Lung (tissue), 12 donors: ENCODE results near the gene STRA6. TPM values are rescaled to one million over a fixed set of nuclear protein-coding genes. Genes with fewer than 3 reads are reported as not detected.

Experiments used
- ATAC-seq: fragments of 200-7000 bp; cut with Tn5 transposase; one replicate; pipeline ENCODE4 v1.9.1; 2020; ENCODE audit warnings: moderate number of reproducible peaks; ENCODE audit not compliant: insufficient read depth, low FRiP score
- DNase-seq, 3 donors: peaks; one replicate each; pipeline ENCODE4 v3.0.0-alpha.2; 2013 to 2017
- H3K27ac ChIP-seq, 2 donors: one replicate each; pipeline ENCODE4 v1.5.1; 2013; ENCODE audit warnings: mild to moderate bottlenecking in 2 of 2, moderate library complexity in 2 of 2, control low read depth in 1 of 2, inconsistent platforms in 1 of 2, low read depth in 1 of 2, low read length in 1 of 2
- H3K27me3 ChIP-seq, 3 donors: one replicate each; pipeline ENCODE4 v1.5.1; 2013; ENCODE audit warnings: low read length in 2 of 3; ENCODE audit not compliant: control insufficient read depth in 3 of 3, insufficient read depth in 3 of 3
- H3K36me3 ChIP-seq, 4 donors: one replicate each; pipeline ENCODE4 v1.5.1; 2013; ENCODE audit warnings: low read length in 4 of 4, mild to moderate bottlenecking in 1 of 4, moderate library complexity in 1 of 4; ENCODE audit not compliant: control insufficient read depth in 4 of 4, insufficient read depth in 4 of 4
- H3K4me1 ChIP-seq, 5 donors: one replicate each; pipeline ENCODE4 v1.5.1; 2013; ENCODE audit warnings: low read length in 5 of 5, mild to moderate bottlenecking in 2 of 5, moderate library complexity in 1 of 5; ENCODE audit not compliant: control insufficient read depth in 5 of 5, insufficient read depth in 5 of 5
- H3K4me3 ChIP-seq: one replicate; pipeline ENCODE4 v1.5.1; 2013; ENCODE audit warnings: mild to moderate bottlenecking, control low read depth, moderate library complexity
- H3K9ac ChIP-seq, 2 donors: one replicate each; pipeline ENCODE4 v1.5.1; 2013; ENCODE audit warnings: low read length in 2 of 2, control low read depth in 1 of 2; ENCODE audit not compliant: insufficient read depth in 1 of 2
- H3K9me3 ChIP-seq, 4 donors: one replicate each; pipeline ENCODE4 v1.5.1; 2013; ENCODE audit warnings: low read length in 3 of 4, mild to moderate bottlenecking in 1 of 4, moderate library complexity in 1 of 4; ENCODE audit not compliant: control insufficient read depth in 4 of 4, insufficient read depth in 3 of 4
- WGBS, 2 donors: extraction: QIAGEN DNeasy Blood & Tissue Kit; methylation state at CpG; one replicate each; pipeline ENCODE4 v1.1.7; 2013; 5-methylcytosine and 5-hydroxymethylcytosine counted together
- polyA plus RNA-seq, 2 donors: library from polyadenylated mRNA; stranded (reverse); fragments of 200-250 nt; gene quantifications; one replicate each; pipeline ENCODE4 v1.2.1, GENCODE V29; 2013
- total RNA-seq, 2 donors: library from RNA; depleted of rRNA in 1 of 2; stranded (reverse); fragments of >200 nt in 1 of 2; gene quantifications; one replicate each; pipeline ENCODE4 v1.2.1, GENCODE V29; 2014 to 2021
- TF ChIP-seq, protein P1 (sequence below): IDR thresholded peaks from 2 replicates; pipeline ENCODE4 v1.5.1; 2012; ENCODE audit warnings: mild to moderate bottlenecking; ENCODE audit errors: control extremely low read depth, extremely low read depth
- donor health status: control.
- donor health status: control.
- donor health status: Bipolar disorder and iron deficiency.
- donor health status: healthy.
- donor health status: DM: yes; HTN: yes; CAD: no.

The STRA6 gene
- total and polyA plus RNA-seq, 4 donors: 0.40 to 2.6 (median 0.78) TPM

DNA sequence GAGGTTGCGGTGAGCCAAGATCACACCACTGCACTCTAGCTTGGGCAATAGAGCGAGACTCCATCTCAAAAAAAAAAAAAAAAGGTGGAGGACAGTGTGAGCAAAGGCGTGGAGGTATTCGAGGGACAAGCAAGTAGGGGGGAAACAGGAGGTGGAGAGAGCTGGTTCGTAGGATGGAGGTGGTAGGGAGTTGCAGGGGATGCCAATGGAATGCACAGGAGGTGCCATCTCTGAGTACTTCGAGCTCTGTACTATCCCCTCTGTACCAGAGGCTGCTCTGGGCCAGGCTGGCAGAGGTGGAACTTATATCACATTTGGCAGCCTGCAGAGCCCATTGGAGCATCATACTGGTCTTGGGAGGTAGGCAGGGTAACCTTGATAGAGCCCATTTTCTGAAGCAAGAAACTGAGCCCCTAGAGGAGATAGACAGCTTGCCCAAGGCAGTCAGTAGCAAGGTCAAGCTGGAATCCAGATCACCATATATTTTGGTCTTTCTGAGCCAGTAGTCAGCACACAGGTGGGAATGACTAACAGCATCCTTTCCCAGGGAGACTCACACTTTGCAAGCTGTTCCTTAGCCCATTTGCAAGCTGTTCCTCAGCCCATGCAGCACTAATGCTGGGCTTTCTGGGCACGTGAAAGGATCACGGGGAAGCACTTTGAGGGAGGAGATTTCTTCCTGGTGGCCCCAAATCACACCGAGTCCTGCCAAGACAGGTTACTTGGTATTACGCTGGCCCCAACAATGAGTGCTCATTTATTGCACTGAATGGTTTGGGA is 24.4 kb upstream of the STRA6 start:
- Histone ChIP-seq H3K36me3 (no peaks in the 10 kb centered on the region), H3K9me3 (no peaks in the 10 kb centered on the region), H3K9ac (no peak overlapping the region), H3K4me3 (no peak overlapping the region), H3K27me3 (no peaks in the 10 kb centered on the region), H3K27ac (no peak overlapping the region), H3K4me1 (peaks cover 0 to 36% (median 10%) of the 10 kb centered on the region in 5 donors)
- 85 to 86% methylated on average over 10 of the region's 10 CpGs for WGBS, 2 donors
- DNase-seq (no peak), ATAC-seq (no peak)
- TF ChIP-seq, protein P1, sequence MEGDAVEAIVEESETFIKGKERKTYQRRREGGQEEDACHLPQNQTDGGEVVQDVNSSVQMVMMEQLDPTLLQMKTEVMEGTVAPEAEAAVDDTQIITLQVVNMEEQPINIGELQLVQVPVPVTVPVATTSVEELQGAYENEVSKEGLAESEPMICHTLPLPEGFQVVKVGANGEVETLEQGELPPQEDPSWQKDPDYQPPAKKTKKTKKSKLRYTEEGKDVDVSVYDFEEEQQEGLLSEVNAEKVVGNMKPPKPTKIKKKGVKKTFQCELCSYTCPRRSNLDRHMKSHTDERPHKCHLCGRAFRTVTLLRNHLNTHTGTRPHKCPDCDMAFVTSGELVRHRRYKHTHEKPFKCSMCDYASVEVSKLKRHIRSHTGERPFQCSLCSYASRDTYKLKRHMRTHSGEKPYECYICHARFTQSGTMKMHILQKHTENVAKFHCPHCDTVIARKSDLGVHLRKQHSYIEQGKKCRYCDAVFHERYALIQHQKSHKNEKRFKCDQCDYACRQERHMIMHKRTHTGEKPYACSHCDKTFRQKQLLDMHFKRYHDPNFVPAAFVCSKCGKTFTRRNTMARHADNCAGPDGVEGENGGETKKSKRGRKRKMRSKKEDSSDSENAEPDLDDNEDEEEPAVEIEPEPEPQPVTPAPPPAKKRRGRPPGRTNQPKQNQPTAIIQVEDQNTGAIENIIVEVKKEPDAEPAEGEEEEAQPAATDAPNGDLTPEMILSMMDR: no peak

DNA sequence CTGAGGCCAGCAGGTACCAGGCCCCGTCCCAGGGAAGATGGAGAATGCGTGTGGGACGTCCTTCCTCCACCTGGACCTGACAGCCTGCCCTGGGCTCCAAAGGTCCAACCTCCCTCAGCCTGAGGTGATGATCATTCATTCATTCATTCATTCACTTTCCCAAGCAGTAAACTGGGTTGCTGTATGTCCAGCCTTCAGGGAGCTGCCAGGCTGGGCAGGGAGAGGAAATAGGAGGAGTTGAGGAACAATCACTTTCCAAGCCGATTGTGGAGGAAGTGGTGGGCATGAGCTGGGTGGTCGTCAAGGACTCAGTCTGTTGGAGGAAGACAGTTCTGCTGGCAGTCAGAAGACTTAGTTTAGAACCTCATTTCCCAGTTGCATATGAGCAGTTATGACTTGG is 23.3 kb upstream of the STRA6 start:
- TF ChIP-seq, protein P1: no peak

DNA sequence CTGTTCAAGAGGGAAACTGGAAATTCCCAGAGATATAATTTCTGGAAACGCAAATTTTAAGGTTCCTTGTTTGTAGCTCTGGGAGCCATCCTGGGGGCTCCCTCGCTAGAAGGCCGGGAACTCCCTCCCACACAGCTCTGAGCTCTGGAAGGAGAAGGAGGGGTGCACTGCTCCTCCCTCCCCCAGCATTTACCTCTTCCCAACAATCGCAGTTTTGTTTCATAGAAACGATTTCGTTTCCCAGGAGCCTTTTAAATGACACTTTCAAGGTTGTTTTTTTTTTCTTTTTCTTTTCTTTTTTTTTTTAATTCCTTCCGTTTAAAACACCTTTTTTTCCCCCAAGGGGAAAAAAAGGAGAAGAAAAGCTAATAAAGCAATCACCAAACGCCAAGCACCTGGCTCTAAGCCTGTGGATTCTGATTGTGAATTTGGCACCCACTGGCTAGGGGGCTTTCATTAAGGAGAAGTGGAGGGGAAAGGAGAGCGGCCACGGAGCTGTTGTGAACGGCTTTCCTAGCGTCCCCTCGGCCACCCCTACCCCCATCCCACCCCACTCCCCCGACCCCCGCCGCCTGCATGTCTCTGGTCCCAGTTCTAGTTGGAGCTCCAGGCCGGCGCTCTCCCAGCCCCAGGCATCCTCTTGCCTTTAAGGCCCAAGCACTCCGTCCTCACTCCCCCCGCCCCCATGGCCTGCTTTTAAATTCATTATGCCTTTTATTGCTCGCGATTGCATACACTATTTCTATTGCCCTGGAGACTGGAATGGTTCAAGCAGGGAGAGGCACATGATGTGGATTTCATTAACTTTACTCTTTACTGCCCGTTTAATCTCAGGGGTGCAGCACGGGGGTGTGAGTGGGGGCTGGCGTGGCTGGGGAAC is 19.9 kb upstream of the STRA6 start:
- TF ChIP-seq, protein P1: no peak
- no peak overlapping the region for H3K9ac ChIP-seq
- peaks cover 0 to 26% (median 2%) of the 10 kb centered on the region in 5 donors for H3K4me1 ChIP-seq
- H3K27me3 ChIP-seq: peaks cover 0 to 3% (median 2%) of the 10 kb centered on the region in 3 donors
- H3K9me3 ChIP-seq: no peaks in the 10 kb centered on the region
- 47 to 56% methylated on average over 25 of the region's 25 CpGs for WGBS, 2 donors
- ATAC-seq (no peak), DNase-seq (peak in 2 of 3 donors; percentile 41 to 54)
- no peak overlapping the region for H3K27ac ChIP-seq
- H3K4me3 ChIP-seq: no peak overlapping the region
- H3K36me3 ChIP-seq: no peaks in the 10 kb centered on the region

More for the DNA sequence above, 23.3 kb upstream of the STRA6 start:
- WGBS, 2 donors: 63 to 69% methylated on average over 5 of the region's 5 CpGs
- DNase-seq (no peak), ATAC-seq (no peak)
- Histone ChIP-seq H3K27me3 (no peaks in the 10 kb centered on the region), H3K4me1 (peaks cover 0 to 41% (median 10%) of the 10 kb centered on the region in 5 donors), H3K27ac (no peak overlapping the region), H3K4me3 (no peak overlapping the region), H3K9me3 (no peaks in the 10 kb centered on the region), H3K9ac (no peak overlapping the region), H3K36me3 (no peaks in the 10 kb centered on the region)
